Measurements from ENCODE around the gene TSHZ3. TPM values are rescaled to one million over a fixed set of nuclear protein-coding genes. Genes with fewer than 3 reads are reported as not detected.

Gene TSHZ3
- total RNA-seq, 2 donors from 2014 or later = 1.3 to 5.1 TPM

- intact Hi-C loops (cut with DNase I) = no loop called here
- DNase-seq = no peak
Observed at GRCh38 chr19:31364963-31365362, 15.7 kb upstream of the TSHZ3 start.

GRCh38 chr19:31361728-31362127, 12.5 kb upstream of the TSHZ3 start:
- no peak overlapping the region for H3K27ac ChIP-seq
- no peak overlapping the region for H3K9ac ChIP-seq (ENCODE audit: low read depth in 2 of 2, low read length in 2 of 2)
- no peaks in the 10 kb centered on the region for H3K4me1 ChIP-seq
- TF ChIP-seq CTCF (IDR thresholded peaks at IDR 0.05) = no peak
- no peak overlapping the region for H3K4me3 ChIP-seq
- H3K9me3 ChIP-seq = no peaks in the 10 kb centered on the region
- no peak for DNase-seq
- intact Hi-C loops (cut with DNase I) = no loop called here
- no peaks in the 10 kb centered on the region for H3K36me3 ChIP-seq
- peaks cover 7% of the 10 kb centered on the region for H3K27me3 ChIP-seq

More at GRCh38 chr19:31364963-31365362, 15.7 kb upstream of the TSHZ3 start:
- no peaks in the 10 kb centered on the region for H3K36me3 ChIP-seq
- H3K9me3 ChIP-seq = no peaks in the 10 kb centered on the region
- H3K27ac ChIP-seq = no peak overlapping the region
- no peak for TF ChIP-seq CTCF (IDR thresholded peaks at IDR 0.05)
- no peaks in the 10 kb centered on the region for H3K4me1 ChIP-seq
- no peak overlapping the region for H3K4me3 ChIP-seq
- no peaks in the 10 kb centered on the region for H3K27me3 ChIP-seq
- no peak overlapping the region for H3K9ac ChIP-seq (ENCODE audit: low read depth in 2 of 2, low read length in 2 of 2)

GRCh38 chr19:31357315-31357673, 8.1 kb upstream of the TSHZ3 start:
- no peak for DNase-seq
- Histone ChIP-seq H3K4me1 (no peaks in the 10 kb centered on the region), H3K9me3 (no peaks in the 10 kb centered on the region), H3K9ac (ENCODE audit: low read depth in 2 of 2, low read length in 2 of 2) (no peak overlapping the region), H3K4me3 (no peak overlapping the region), H3K36me3 (no peaks in the 10 kb centered on the region), H3K27ac (no peak overlapping the region), H3K27me3 (peaks cover 49% of the 10 kb centered on the region)
- TF ChIP-seq CTCF (IDR thresholded peaks at IDR 0.05) = no peak
- intact Hi-C loops (cut with DNase I) = loop anchor here (10.0 kb wide), 2 partner anchors 312 to 572 kb away; no protein-coding TSS in a partner anchor

- no peak overlapping the region for H3K27ac ChIP-seq
- H3K4me3 ChIP-seq = no peak overlapping the region
- TF ChIP-seq CTCF (IDR thresholded peaks at IDR 0.05) = peak; percentile 32
- intact Hi-C loops (cut with DNase I) = loop anchor here (10.0 kb wide), 2 partner anchors 312 to 572 kb away; no protein-coding TSS in a partner anchor
- no peak overlapping the region for H3K9ac ChIP-seq (ENCODE audit: low read depth in 2 of 2, low read length in 2 of 2)
- no peaks in the 10 kb centered on the region for H3K4me1 ChIP-seq
- peak; percentile 31 for DNase-seq
- peaks cover 55% of the 10 kb centered on the region for H3K27me3 ChIP-seq
- H3K9me3 ChIP-seq = no peaks in the 10 kb centered on the region
- H3K36me3 ChIP-seq = no peaks in the 10 kb centered on the region
Observed at GRCh38 chr19:31356587-31357314, 7.5 kb upstream of the TSHZ3 start.

- Histone ChIP-seq H3K9me3 (no peaks in the 10 kb centered on the region), H3K4me1 (no peaks in the 10 kb centered on the region), H3K27me3 (peaks cover 62% of the 10 kb centered on the region), H3K9ac (ENCODE audit: low read depth in 2 of 2, low read length in 2 of 2) (no peak overlapping the region), H3K4me3 (no peak overlapping the region), H3K27ac (no peak overlapping the region), H3K36me3 (no peaks in the 10 kb centered on the region)
- intact Hi-C loops (cut with DNase I) = loop anchor here (10.0 kb wide), 2 partner anchors 311 to 571 kb away; no protein-coding TSS in a partner anchor
- DNase-seq = no peak
- no peak for TF ChIP-seq CTCF (IDR thresholded peaks at IDR 0.05)
Observed at GRCh38 chr19:31355665-31356289, 6.5 kb upstream of the TSHZ3 start.
